NCI-H2196 treated with DMSO at 0.1 percent for 48 hours (cell line): Measurements from ENCODE around the gene NAPEPLD.
A peak's percentile ranks its signal among the peaks of the same experiment; 100 is the strongest.
"Not testable (repeated sequence)": the region's sequence is repeated elsewhere in the genome, so short reads cannot be mapped to it uniquely, and the experiment has no call there.

ENCODE experiments used
- DNase-seq: peaks from one replicate; lab custom pipeline; 2025; ENCODE audit not compliant: unreplicated experiment; lab: John Stamatoyannopoulos, UW

NAPEPLD gene

GRCh38 chr7:103114576-103115008 lies 34.3 kb downstream of the NAPEPLD start:
- DNase-seq, result no peak

- no peak for DNase-seq
Measured at GRCh38 chr7:103113164-103113563, 35.7 kb downstream of the NAPEPLD start.

DNA sequence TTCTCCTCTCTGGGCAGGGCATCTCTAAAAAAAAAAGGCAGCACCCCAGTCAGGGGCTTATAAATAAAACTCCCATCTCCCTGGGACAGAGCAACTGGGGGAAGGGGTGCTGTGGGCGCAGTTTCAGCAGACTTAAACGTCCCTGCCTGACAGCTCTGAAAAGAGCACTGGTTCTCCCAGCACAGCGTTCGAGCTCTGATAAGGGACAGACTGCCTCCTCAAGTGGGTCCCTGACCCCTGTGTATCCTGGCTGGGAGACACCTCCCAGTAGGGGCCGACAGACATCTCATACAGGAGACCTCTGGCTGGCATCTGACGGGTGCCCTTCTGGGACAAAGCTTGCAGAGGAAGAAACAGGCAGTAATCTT lies 42.2 kb downstream of the NAPEPLD start:
- DNase-seq, result not testable (repeated sequence)

GRCh38 chr7:103106005-103106702 lies 42.7 kb downstream of the NAPEPLD start:
- DNase-seq, result no peak

DNA sequence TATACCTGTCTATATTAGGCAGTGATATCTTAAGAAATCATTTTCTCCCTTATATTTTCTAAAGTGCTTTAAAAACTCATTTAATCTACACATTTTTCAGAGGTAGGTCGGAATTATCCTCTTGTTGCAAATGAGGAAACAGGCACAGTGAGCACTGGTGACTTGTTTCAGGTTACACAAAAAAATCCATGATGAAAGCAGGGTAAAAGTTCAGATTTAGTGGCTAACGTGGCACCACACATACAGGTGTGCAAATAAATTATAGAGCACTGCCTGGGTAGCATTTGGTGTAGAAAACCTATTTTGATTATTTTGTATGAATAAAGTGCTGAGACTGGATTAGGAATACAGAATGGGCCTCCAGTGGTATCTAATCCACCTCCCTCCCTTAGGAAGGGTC lies 47.4 kb downstream of the NAPEPLD start:
- no peak for DNase-seq

DNA sequence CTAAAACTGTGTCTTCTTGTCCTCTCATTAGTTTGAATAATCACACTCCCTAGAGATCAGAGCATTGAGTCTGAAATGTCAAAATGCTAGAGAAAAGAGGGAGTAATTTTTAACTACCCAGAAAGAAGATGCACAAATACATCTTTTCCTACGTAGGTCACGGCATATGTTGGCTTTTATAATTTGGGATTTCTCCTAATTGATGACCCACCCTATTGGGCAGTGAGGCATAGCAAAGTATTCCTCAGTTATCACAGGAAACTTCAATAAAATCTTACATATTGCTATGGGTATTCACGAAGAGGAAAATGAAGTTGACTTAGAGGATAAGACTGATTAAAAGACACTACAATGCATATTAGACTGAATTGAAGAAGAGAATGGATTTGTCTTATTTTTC lies 48.6 kb downstream of the NAPEPLD start:
- no peak for DNase-seq

DNA sequence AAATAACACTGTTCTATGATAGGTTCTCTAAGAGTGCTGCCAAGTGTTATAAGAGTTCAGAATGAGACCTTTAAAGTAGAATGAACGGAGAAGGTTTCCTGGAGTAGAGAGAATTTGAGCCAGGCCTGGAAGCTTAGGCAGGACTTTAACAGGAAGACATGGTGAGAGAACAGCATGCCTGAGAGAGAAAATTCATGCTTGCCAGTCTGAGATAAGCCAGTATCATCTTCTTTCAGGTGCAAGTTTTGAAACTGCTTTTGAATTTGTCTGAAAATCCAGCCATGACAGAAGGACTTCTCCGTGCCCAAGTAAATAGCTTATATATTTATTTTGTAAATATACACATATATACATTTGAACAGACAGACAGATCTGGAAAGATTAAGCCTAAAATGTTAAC lies 51.9 kb downstream of the NAPEPLD start:
- no peak for DNase-seq

- DNase-seq, result not testable (repeated sequence)
Measured at GRCh38 chr7:103095558-103095957, 53.3 kb downstream of the NAPEPLD start.

DNA sequence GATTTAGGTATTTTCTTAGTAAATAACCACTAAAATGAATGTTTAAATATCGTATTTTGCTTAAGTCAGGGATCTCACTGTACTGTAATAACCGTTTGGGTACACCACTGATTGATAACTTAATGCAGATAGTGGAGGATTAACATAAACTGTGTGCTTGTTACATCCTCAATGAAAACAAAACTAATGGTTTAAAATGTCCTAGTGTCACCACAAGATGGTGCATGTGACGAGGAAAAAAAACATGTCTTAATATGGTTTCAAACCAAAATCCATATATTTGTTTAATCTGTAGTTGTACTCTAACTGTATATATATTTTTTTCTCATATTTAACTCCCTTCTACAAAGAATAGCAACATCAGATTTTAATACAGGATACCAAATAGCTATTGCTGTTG lies 54.8 kb downstream of the NAPEPLD start:
- DNase-seq, result no peak

- no peak for DNase-seq
Measured at GRCh38 chr7:103093429-103093828, 55.5 kb downstream of the NAPEPLD start.

DNA sequence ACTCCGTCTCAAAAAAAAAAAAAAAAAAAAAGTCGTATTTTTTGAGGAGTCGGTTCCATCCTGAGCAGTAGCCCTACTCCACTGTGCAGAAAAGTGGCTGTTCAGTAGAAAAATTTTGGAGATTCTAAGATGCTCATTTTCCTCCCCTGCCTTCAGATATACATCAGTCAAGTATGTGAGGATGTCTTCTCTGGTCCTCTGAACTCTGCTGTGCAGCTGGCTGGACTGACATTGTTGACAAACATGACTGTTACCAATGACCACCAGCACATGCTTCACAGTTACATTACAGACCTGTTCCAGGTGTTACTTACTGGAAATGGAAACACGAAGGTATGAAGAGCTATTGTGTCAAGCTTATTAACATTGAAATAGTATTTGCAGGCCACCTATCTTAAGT lies 56.6 kb downstream of the NAPEPLD start:
- not testable (repeated sequence) for DNase-seq

DNA sequence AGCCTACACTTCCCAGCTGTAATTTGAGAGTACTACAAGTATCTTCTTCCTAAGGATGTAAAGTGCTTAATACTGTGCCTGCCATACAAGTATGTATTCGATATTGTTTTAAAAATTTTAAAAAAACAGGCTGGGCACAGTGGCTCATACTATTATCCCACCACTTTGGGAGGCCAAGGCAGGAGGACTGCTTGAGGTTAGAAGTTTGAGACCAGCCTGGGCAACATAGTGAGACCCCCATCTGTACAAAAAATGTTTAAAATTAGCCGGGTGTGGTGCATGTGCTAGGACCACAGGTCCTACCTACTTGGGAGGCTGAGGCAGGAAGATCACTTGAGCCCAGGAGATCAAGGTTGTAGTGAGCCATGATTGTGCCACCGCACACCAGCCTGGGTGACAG lies 65.7 kb downstream of the NAPEPLD start:
- DNase-seq, result no peak

DNA sequence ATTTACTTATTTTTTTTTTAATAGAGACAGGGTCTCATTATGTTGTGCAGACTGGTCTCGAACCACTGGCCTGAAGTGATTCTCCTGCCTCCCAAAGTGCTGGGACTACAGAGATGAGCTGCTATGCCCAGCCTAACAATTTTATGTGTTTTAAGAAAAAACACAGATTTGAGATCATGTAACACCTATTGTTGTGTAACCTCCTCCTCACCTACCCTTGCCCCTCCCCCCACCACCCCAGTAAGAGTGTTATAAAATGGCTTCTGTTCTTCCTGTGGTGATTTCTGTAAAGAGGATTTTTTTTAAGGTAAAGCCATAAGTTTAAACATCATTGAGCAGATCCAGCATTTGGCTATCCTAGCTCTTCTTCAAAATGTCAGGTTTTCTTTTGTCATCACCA lies 66.4 kb downstream of the NAPEPLD start:
- DNase-seq, result no peak

- no peak for DNase-seq
Measured at GRCh38 chr7:103080923-103081322, 68.0 kb downstream of the NAPEPLD start.

DNA sequence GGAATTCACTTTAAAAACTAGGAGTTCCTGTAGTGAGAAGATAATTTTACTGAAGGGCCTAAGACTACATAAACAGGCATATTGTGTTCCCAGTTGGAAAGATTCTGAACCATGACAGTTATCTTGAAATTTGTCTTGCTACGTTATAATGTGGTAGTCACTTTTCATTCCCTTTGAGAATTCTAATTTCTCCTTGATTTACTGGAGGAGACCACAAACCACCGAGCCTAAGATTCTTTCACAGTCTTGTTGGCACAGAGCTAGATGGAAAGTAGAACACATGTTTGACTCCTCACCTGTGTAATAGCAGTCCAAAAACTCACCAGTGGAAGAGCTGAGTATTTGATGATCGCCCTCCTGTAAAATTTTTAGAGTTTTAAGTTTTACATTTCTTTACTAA lies 69.1 kb downstream of the NAPEPLD start:
- DNase-seq, result no peak

GRCh38 chr7:103078226-103078625 lies 70.7 kb downstream of the NAPEPLD start:
- DNase-seq, result not testable (repeated sequence)

DNA sequence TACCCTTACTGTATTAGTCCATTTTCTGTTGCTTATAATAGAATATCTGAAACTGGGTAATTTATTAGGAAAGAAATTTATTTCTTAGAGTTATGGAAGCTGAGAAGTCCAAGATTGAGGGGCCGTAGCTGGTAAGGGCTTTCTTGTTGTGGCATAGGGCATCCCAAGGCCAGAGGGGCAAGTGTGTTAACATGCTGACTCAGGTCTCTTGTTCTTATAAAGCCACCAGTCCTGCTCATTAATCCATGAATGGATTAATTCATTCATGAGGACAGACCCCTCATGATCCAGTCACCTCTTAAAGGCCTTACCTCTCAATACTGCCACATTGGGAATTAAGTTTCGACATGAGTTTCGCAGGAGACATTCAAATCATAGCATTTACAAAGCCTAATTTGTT lies 71.6 kb downstream of the NAPEPLD start:
- no peak for DNase-seq

DNA sequence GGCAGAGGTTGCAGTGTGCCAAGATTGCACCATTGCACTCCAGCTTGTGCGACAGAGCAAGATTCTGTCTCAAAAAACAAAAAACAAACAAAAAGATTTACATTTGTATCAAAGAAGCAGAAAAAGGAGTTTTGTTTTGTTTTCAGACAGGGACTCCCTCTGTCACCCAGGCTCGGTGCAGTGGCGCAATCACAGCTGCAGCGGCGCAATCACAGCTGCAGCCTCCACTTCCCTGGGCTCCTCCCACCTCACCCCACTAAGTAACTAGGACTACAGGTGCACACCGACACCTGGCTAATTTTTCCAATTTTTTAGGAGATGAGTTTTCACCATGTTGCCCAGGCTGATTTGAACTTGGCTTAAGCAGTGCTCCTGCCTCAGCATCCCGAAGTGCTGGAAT lies 72.1 kb downstream of the NAPEPLD start:
- DNase-seq, result no peak

DNA sequence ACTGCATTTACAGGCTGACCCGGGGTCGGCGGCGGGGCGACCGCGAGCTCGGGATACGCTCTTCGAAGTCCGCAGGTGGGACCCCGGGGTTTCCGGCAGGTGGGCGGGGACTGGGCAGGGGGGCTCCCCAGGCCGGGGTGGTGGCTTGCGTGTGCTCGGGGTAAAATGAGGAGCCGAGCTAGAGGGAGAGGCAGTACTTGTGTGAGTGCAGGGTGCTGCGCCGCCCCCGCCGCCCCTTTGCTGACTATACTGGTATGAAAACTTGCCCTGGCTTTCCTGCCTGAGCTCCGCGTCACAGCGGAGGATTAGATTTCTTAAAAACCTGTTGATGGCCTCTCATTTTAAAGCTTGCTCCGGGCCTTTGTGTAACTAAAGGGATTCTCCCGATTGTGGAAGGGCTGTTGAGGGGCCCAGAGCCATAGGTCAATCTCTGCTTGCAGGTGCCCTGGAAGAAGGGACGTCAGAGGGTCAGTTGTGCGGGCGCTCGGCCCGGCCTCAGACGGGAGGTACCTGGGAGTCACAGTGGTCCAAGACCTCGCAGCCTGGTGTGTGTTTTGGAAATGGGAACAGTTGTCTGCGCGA lies 73.5 kb downstream of the NAPEPLD start:
- peak; percentile 4 for DNase-seq

DNA sequence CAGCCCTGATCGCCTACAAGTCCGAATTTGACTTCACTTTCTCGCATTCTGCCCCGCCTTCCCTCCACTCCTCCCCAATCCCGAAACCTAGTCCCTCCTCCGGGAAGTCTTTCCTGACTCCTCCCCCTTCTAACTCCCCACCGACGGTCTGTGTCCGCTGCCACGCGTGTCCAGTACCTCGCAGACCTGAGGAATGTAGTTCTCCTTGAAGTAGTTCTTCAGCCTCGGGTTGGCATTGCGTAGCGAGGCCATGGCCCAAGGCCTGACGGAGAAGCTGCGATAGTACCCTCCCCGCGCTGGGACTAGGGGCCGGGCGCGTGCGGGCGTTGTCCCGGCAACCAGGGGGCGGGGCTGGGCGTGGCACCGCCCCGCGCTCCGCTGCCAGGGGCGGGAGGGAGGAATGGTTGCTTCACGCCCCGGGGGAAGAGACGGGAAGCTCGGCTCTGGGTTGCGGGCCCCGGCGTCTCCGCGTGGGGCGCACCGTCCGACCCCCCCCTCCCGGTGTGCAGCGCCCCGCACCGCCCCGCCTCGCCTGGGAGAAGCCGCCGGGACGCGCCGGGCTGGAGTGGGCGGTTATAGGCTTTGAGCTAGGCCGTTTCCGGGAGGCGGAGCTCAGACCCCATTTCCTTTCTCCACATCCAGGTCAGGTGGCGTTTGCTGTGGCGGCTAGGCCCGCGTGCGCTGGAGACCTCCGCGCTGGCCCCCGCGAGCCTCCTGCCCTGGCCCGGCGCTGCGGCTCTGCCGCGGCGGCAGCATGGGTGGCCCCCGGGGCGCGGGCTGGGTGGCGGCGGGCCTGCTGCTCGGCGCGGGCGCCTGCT lies 74.2 kb downstream of the NAPEPLD start, which contains the start of the genes ARMC10 and FBXL13:
TSS of gene ARMC10 (plus strand) at position 622 of the 818 bp plus-strand sequence. CDS start at position 755, 133 bp downstream.
TSS of gene FBXL13 (minus strand) at position 278 of the 818 bp plus-strand sequence.
- peak; percentile 94 for DNase-seq

- no peak for DNase-seq
Measured at GRCh38 chr7:103073989-103074518, 74.8 kb downstream of the NAPEPLD start.

DNA sequence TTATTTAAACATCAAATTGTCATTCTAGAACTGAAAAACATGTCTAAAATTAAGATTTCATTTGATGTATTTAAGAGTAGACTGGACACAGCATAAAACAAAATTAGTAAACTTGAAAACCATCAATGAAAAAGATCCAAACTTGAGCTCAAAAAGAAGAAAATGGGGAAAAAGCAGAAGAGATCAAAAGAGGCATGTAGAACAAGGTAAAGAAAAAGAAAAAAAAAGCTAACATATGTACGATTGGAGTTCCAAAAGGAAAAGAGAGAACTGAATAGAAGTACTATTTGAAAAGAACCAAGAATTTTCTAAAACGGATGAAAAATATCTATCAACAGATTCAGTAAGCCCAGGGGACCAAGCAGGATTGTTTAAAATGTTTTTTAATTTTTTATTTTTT lies 77.9 kb downstream of the NAPEPLD start:
- no peak for DNase-seq
